ENCODE measurements around the gene PCK1. TPM values are rescaled to one million over a fixed set of nuclear protein-coding genes. Genes with fewer than 3 reads are reported as not detected.

The PCK1 gene
- total RNA-seq, 1 experiment from 2014 or later = 0.21 TPM

GRCh38 chr20:57613481-57613921 lies 52.6 kb downstream of the PCK1 start:
- Histone ChIP-seq H3K27ac (ENCODE audit: low read length) (no peak overlapping the region), H3K4me3 (ENCODE audit: low read depth in 2 of 2, low read length in 2 of 2) (no peak overlapping the region), H3K27me3 (ENCODE audit: control insufficient read depth, insufficient read depth, low read length) (no peaks in the 10 kb centered on the region), H3K9me3 (ENCODE audit: control insufficient read depth, insufficient read depth, low read depth, low read length) (no peaks in the 10 kb centered on the region), H3K36me3 (ENCODE audit: control insufficient read depth, insufficient read depth, low read length) (no peaks in the 10 kb centered on the region), H3K4me1 (ENCODE audit: control insufficient read depth, insufficient read depth, low read length) (no peaks in the 10 kb centered on the region; the same call in 1 of the 2 replicates)
- DNase-seq (ENCODE audit: low read depth, low spot score) (no peak), ATAC-seq (no peak)
- in situ Hi-C loops (cut with HindIII; ENCODE audit: low pct_unique_long_range_greater_than_20kb, low sequenced_read_pairs) (no loop called here), intact Hi-C loops (cut with micrococcal nuclease; ENCODE audit: unreplicated experiment) (no loop called here)
- no TSS peak for BruUV-seq (replicated peaks)
- CTCF ChIA-PET = no interaction called here
- TF ChIP-seq REST (IDR thresholded peaks at IDR 0.05; ENCODE audit: insufficient read depth in 1 of 2, low read depth in 2 of 2, low read length in 1 of 2) (no peak), TCF7L2 (IDR thresholded peaks at IDR 0.05; ENCODE audit: low read depth, low read length) (no peak), CTCF (IDR thresholded peaks at IDR 0.05) (no peak), SIN3A (IDR thresholded peaks at IDR 0.05; ENCODE audit: borderline replicate concordance, insufficient read depth, low read depth, low read length) (no peak), POLR2AphosphoS5 (IDR thresholded peaks at IDR 0.05; ENCODE audit: low read depth, low read length) (no peak)
- POLR2A ChIA-PET = no interaction called here

GRCh38 chr20:57614490-57615444 lies 53.9 kb downstream of the PCK1 start:
- ATAC-seq (no peak), DNase-seq (ENCODE audit: low read depth, low spot score) (no peak)
- no TSS peak for BruUV-seq (replicated peaks)
- ChIA-PET POLR2A (no interaction called here), CTCF (interaction anchor here (0.6 kb wide), 1 partner anchor 303 kb away, joined by 3 read pairs; no protein-coding TSS in a partner anchor)
- Histone ChIP-seq H3K4me1 (ENCODE audit: control insufficient read depth, insufficient read depth, low read length) (no peaks in the 10 kb centered on the region; the same call in 1 of the 2 replicates), H3K27me3 (ENCODE audit: control insufficient read depth, insufficient read depth, low read length) (no peaks in the 10 kb centered on the region), H3K9me3 (ENCODE audit: control insufficient read depth, insufficient read depth, low read depth, low read length) (no peaks in the 10 kb centered on the region), H3K27ac (ENCODE audit: low read length) (no peak overlapping the region), H3K4me3 (ENCODE audit: low read depth in 2 of 2, low read length in 2 of 2) (no peak overlapping the region), H3K36me3 (ENCODE audit: control insufficient read depth, insufficient read depth, low read length) (no peaks in the 10 kb centered on the region)
- intact Hi-C loops (cut with micrococcal nuclease; ENCODE audit: unreplicated experiment) (no loop called here), in situ Hi-C loops (cut with HindIII; ENCODE audit: low pct_unique_long_range_greater_than_20kb, low sequenced_read_pairs) (no loop called here)
- TF ChIP-seq TCF7L2 (IDR thresholded peaks at IDR 0.05; ENCODE audit: low read depth, low read length) (no peak), CTCF (IDR thresholded peaks at IDR 0.05) (no peak)

Measured in Panc1 (cell line).